GM18907 (cell line): ENCODE data around the gene NMU.
"Not testable (repeated sequence)": the region's sequence is repeated elsewhere in the genome, so short reads cannot be mapped to it uniquely, and the experiment has no call there.

Source experiments
- ATAC-seq: cut with Tn5 transposase; IDR thresholded peaks from one replicate; pipeline ENCODE4 v1.9.1; 2021; ENCODE audit warnings: mild to moderate bottlenecking, moderate library complexity; ENCODE audit not compliant: unreplicated experiment

The NMU gene

GRCh38 chr4:55635741-55636655, at the start of gene NMU:
Gene NMU (minus strand): TSS chr4:55636298. CDS start chr4:55636192, 106 bp downstream.
- ATAC-seq, result peak; percentile 85

- ATAC-seq, result no peak
These were observed 48.2 kb upstream of the NMU start for GRCh38 chr4:55684276-55684675.

- ATAC-seq, result not testable (repeated sequence)
These were observed 46.7 kb upstream of the NMU start for GRCh38 chr4:55682797-55683196.

- ATAC-seq, result no peak
These were observed 46.2 kb upstream of the NMU start for GRCh38 chr4:55682295-55682694.

GRCh38 chr4:55681430-55681829, 45.3 kb upstream of the NMU start:
- no peak for ATAC-seq

- no peak for ATAC-seq
These were observed 39.2 kb upstream of the NMU start for GRCh38 chr4:55675196-55675793.

GRCh38 chr4:55673424-55673823, 37.3 kb upstream of the NMU start:
- no peak for ATAC-seq

GRCh38 chr4:55671667-55672066, 35.6 kb upstream of the NMU start:
- no peak for ATAC-seq

GRCh38 chr4:55670695-55671094, 34.6 kb upstream of the NMU start:
- no peak for ATAC-seq

GRCh38 chr4:55668449-55668848, 32.4 kb upstream of the NMU start:
- ATAC-seq, result no peak

GRCh38 chr4:55666535-55666934, 30.4 kb upstream of the NMU start:
- no peak for ATAC-seq

- ATAC-seq, result no peak
These were observed 27.0 kb upstream of the NMU start for GRCh38 chr4:55663145-55663544.

GRCh38 chr4:55661398-55662056, 25.4 kb upstream of the NMU start:
- ATAC-seq, result no peak

- ATAC-seq, result no peak
These were observed 22.6 kb upstream of the NMU start for GRCh38 chr4:55658657-55659056.

- ATAC-seq, result no peak
These were observed 18.0 kb upstream of the NMU start for GRCh38 chr4:55654131-55654530.

GRCh38 chr4:55650483-55650882, 14.4 kb upstream of the NMU start:
- ATAC-seq, result no peak

- no peak for ATAC-seq
These were observed 1.2 kb upstream of the NMU start for GRCh38 chr4:55637272-55637820.

GRCh38 chr4:55636656-55636999, 530 bp upstream of the NMU start:
- peak; percentile 14 for ATAC-seq

GRCh38 chr4:55635282-55635681, 816 bp downstream of the NMU start:
- ATAC-seq, result no peak

GRCh38 chr4:55634417-55635128, 1.5 kb downstream of the NMU start:
- no peak for ATAC-seq

- no peak for ATAC-seq
These were observed 2.2 kb downstream of the NMU start for GRCh38 chr4:55633903-55634302.
